ENCODE data around the gene RS1.

DNA sequence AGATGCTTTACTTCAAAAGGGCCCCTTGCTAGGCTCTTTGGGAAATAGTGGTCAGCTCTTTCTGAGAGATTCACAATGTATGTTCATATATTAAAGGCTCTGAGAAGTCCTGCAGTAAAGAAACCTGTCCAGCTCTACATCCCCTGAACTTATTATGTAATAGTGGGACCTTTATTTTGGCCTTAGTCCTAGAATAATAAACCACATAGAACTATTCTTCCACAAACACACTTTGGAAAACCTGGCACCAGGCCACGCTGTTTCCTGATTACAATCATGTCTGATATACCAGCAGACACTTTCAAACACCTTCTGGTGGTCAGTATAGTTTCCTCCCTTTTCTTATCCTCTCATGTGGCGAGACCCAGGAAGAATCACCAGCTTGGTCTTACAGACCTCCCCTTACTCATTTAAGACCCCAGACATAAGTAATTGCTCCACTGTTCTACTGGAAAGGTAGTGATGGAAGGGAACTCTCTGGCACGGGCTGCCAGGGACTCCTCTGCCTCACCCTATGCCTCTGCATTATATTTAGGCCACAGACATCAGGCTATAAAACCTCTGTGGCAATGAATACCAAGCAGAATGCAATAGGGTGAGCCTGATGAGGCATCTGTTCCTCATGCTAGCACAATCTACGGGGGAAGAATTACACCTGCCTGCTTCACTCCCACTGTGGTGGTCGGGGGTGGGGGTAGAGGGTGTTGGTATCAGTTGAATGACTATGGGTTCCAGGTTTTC lies 29.9 kb upstream of the RS1 start:
- TF ChIP-seq, protein P1, sequence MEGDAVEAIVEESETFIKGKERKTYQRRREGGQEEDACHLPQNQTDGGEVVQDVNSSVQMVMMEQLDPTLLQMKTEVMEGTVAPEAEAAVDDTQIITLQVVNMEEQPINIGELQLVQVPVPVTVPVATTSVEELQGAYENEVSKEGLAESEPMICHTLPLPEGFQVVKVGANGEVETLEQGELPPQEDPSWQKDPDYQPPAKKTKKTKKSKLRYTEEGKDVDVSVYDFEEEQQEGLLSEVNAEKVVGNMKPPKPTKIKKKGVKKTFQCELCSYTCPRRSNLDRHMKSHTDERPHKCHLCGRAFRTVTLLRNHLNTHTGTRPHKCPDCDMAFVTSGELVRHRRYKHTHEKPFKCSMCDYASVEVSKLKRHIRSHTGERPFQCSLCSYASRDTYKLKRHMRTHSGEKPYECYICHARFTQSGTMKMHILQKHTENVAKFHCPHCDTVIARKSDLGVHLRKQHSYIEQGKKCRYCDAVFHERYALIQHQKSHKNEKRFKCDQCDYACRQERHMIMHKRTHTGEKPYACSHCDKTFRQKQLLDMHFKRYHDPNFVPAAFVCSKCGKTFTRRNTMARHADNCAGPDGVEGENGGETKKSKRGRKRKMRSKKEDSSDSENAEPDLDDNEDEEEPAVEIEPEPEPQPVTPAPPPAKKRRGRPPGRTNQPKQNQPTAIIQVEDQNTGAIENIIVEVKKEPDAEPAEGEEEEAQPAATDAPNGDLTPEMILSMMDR (IDR thresholded peaks at IDR 0.05): no peak
- no peak for TF ChIP-seq POLR2A (IDR thresholded peaks at IDR 0.05; ENCODE audit: low read depth)
- TF ChIP-seq POLR2AphosphoS5 (IDR thresholded peaks at IDR 0.05): no peak
